PFSK-1 (cell line): ENCODE measurements around the gene CFAP91.

ENCODE experiments used
- FOXP2 ChIP-seq: optimal IDR thresholded peaks from 2 replicates; pipeline ENCODE3; 2011; ENCODE audit warnings: borderline replicate concordance, control low read depth, inconsistent platforms; ENCODE audit not compliant: insufficient read depth; ENCODE audit errors: extremely low read length, extremely low read depth
- POLR2AphosphoS5 ChIP-seq: IDR thresholded peaks from 2 replicates; pipeline ENCODE4 v1.6.1; 2012; ENCODE audit warnings: low read depth, mild to moderate bottlenecking, control low read depth, low read length, moderate library complexity
- SIN3A ChIP-seq: IDR thresholded peaks from 2 replicates; pipeline ENCODE4 v1.6.1; 2012; ENCODE audit warnings: mild to moderate bottlenecking, low read length, moderate library complexity, borderline replicate concordance; ENCODE audit not compliant: insufficient read depth
- TAF1 ChIP-seq: IDR thresholded peaks from 2 replicates; pipeline ENCODE4 v1.6.1; 2012; ENCODE audit warnings: low read length, control low read depth, borderline replicate concordance; ENCODE audit not compliant: insufficient read depth
- TF ChIP-seq, protein P1 (sequence below), 2 experiments: IDR thresholded peaks; 2 replicates each; pipeline versions ENCODE4 v1.6.1 to v1.8.0; 2011 to 2012; ENCODE audit warnings: low read depth in 2 of 2, low read length in 2 of 2, control low read depth in 1 of 2, inconsistent platforms in 1 of 2, mild to moderate bottlenecking in 1 of 2, moderate library complexity in 1 of 2; ENCODE audit not compliant: insufficient read depth in 1 of 2

Gene CFAP91

DNA sequence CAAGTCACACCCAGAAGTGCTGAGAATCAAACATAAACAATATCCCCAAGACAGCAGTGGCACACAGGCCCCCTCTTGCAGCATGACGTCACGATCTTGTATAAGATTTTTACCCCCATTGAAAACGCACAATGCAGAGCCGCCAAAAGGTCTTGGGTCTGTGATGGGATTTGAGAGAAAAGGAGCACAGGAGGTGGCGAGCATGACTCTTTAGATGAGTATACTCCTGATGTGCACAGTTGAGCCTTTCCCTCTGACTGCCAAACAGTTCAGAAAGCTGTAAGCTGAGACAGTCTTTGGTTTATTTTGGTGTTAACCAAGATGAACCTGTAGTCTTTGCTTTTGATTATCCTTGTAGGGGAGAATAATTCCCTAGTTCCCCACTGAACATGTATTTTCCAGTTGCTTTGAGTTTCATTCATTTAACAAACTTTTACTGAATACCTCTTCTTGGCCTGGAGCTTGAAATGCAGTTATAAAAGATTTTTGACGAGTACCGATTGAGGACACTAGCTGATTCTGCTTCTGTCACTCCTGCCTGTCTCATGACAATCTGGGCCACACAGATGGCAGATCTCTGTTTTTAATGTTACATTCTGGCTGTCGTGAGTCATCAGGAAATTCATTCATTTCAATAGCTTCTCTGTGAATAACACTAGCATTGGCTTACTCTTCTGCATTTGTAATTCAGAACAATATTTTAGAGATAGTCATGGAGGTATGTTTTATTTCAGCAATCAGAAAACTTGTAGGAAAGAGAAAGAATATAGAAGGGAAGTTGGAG, 28.9 kb downstream of the CFAP91 start:
- TF ChIP-seq POLR2AphosphoS5: no peak
- no peak for TF ChIP-seq FOXP2
- TF ChIP-seq TAF1: no peak
- TF ChIP-seq, protein P1, sequence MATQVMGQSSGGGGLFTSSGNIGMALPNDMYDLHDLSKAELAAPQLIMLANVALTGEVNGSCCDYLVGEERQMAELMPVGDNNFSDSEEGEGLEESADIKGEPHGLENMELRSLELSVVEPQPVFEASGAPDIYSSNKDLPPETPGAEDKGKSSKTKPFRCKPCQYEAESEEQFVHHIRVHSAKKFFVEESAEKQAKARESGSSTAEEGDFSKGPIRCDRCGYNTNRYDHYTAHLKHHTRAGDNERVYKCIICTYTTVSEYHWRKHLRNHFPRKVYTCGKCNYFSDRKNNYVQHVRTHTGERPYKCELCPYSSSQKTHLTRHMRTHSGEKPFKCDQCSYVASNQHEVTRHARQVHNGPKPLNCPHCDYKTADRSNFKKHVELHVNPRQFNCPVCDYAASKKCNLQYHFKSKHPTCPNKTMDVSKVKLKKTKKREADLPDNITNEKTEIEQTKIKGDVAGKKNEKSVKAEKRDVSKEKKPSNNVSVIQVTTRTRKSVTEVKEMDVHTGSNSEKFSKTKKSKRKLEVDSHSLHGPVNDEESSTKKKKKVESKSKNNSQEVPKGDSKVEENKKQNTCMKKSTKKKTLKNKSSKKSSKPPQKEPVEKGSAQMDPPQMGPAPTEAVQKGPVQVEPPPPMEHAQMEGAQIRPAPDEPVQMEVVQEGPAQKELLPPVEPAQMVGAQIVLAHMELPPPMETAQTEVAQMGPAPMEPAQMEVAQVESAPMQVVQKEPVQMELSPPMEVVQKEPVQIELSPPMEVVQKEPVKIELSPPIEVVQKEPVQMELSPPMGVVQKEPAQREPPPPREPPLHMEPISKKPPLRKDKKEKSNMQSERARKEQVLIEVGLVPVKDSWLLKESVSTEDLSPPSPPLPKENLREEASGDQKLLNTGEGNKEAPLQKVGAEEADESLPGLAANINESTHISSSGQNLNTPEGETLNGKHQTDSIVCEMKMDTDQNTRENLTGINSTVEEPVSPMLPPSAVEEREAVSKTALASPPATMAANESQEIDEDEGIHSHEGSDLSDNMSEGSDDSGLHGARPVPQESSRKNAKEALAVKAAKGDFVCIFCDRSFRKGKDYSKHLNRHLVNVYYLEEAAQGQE (IDR thresholded peaks at IDR 0.05; ENCODE audit: insufficient read depth in 1 of 2, low read depth in 2 of 2, low read length in 2 of 2): no peak
- TF ChIP-seq SIN3A: no peak

DNA sequence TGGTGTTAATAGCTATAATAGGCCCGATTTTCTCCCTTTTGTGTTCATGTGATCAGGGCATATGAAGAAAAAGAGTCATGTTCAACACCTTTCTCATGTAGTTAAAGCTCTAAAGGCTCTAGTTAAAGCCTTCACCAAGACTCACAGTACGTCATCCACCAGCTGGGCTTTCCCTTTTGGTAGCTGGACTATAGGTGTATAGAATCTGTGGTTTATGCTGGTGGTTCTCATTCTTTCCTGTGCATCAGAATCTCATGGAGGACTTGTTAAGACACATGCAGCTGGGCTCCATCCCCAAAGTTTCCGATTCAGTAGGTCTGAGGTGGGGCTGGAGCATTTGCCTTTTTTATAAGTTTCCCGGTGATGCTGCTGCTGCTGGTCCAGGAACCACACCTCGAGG, 31.0 kb downstream of the CFAP91 start:
- TF ChIP-seq TAF1 (no peak), SIN3A (no peak), FOXP2 (no peak), POLR2AphosphoS5 (no peak)
- TF ChIP-seq, protein P1 (IDR thresholded peaks at IDR 0.05; ENCODE audit: insufficient read depth in 1 of 2, low read depth in 2 of 2, low read length in 2 of 2): no peak

DNA sequence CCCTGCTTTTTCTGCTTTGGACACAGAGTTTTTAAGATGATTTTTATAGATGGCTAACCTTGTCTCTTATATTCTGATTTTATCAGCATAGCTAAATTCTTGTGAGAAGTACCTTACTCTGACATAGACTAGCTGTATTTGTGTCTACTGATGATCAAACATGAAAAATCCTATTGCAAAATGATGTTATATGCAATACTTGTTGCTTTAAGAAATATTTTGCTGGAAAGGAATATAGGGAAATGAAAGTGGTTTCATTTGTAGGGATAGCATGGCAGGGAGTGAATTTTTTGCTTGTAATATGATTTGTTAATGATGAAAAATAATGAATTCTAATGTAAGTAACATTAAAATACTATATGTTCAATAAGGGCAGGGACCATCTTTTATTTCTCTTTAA, 35.9 kb downstream of the CFAP91 start:
- no peak for TF ChIP-seq TAF1
- no peak for TF ChIP-seq POLR2AphosphoS5
- no peak for TF ChIP-seq FOXP2
- TF ChIP-seq SIN3A: no peak
- TF ChIP-seq, protein P1 (IDR thresholded peaks at IDR 0.05; ENCODE audit: insufficient read depth in 1 of 2, low read depth in 2 of 2, low read length in 2 of 2): no peak

DNA sequence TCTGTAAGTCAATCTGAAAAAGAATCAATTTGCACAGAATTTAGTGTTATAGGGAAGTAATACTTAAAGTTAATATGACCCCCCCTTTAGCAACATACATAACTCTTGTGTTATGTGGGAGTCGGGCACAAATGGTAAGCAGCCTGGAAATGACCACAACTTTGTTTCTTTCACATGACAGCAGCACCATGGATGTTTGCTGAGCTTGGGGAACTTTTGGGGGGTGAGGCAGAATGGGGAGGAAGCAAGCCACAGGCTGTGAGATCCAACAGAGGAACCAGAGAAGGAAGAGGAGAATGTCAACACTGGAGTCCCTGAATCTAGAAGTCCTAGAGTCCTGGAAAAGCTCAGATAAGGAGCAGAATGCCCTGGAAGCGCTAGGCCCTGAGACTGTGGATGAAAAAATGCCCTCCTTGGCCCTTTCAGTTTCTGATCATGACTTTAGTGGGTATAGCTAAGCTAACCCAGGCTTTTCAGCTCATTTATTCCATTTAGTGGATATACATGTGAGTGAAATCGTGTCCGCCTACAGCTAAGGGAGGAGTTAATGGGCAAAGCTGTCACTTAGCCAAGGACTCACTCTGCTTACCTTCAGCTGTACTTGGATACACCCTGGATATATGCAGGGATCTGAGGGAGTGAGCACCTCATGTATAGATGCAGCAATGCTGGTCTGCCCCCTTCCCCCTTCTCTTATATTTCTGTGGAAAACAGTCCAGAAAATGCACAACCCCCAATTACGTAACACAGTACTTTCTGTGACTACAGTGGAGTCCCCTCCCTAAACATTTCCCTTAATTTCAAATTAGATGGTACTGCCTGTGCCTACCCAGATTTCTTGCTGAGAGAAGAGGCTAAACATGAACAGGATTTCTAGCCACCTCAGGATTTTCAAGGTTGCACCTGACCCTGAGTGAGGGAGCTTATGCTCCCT, 39.1 kb downstream of the CFAP91 start:
- TF ChIP-seq FOXP2 (no peak), SIN3A (no peak), POLR2AphosphoS5 (no peak), TAF1 (no peak)
- TF ChIP-seq, protein P1 (IDR thresholded peaks at IDR 0.05; ENCODE audit: insufficient read depth in 1 of 2, low read depth in 2 of 2, low read length in 2 of 2): no peak
